ENCODE data around the gene GPRC5A. TPM values are rescaled to one million over a fixed set of nuclear protein-coding genes. Genes with fewer than 3 reads are reported as not detected.
A peak's percentile ranks its signal among the peaks of the same experiment; 100 is the strongest.

The GPRC5A gene
- total RNA-seq, 1 donor from 2014 or later = 9.3 TPM

GRCh38 chr12:12927211-12928079 is 36.1 kb downstream of the GPRC5A start:
- DNase-seq (ENCODE audit: low spot score) (no peak), ATAC-seq (peak; percentile 36)
- intact Hi-C loops (cut with DNase I) = no loop called here

GRCh38 chr12:12929696-12930095 is 38.3 kb downstream of the GPRC5A start:
- ATAC-seq = no peak
- DNase-seq (ENCODE audit: low spot score) = no peak
- intact Hi-C loops (cut with DNase I) = no loop called here

- DNase-seq (ENCODE audit: low spot score) (no peak), ATAC-seq (no peak)
- intact Hi-C loops (cut with DNase I) = no loop called here
Measured at GRCh38 chr12:12930633-12931219, 39.4 kb downstream of the GPRC5A start.

DNA sequence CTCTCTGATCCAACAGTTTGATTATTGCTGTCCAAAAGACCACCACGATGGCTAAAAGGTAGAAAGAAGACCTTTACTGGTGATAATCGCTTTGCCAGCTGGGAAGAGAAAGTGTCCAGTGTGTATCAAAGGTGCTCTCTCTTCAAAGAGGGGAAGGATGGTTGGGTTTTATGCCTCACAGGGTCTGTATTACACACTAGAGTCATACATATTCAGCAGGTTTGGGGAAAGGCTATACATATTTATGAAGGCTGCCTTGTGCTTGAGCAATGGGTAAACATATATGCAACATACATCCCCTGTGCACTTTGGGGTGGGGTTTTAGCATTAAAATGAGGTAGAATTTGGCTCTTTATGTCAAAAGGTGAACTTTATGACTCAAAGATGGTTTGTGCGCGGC is 42.4 kb downstream of the GPRC5A start:
- intact Hi-C loops (cut with DNase I) = no loop called here
- ATAC-seq (no peak), DNase-seq (ENCODE audit: low spot score) (no peak)

DNA sequence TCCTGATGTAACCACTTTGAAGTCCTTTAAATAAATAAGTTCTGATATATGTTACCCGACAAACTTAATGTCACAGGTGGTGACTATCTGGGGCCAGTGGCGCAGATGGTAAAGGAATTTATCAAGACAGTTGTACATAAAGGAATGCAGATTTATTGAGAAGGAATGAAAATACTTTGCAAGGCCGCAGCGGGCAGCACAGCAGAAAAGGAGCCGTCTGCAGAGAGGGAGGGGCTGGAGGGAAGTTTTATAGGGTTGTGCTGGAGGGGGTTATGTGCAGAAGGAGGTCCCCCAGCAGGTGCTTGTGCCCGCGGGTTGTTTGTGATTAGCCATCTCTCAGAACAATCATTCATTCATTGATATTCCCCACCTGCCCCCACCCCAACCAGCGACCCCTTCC is 43.2 kb downstream of the GPRC5A start:
- ATAC-seq (no peak), DNase-seq (ENCODE audit: low spot score) (no peak)
- intact Hi-C loops (cut with DNase I) = no loop called here

DNA sequence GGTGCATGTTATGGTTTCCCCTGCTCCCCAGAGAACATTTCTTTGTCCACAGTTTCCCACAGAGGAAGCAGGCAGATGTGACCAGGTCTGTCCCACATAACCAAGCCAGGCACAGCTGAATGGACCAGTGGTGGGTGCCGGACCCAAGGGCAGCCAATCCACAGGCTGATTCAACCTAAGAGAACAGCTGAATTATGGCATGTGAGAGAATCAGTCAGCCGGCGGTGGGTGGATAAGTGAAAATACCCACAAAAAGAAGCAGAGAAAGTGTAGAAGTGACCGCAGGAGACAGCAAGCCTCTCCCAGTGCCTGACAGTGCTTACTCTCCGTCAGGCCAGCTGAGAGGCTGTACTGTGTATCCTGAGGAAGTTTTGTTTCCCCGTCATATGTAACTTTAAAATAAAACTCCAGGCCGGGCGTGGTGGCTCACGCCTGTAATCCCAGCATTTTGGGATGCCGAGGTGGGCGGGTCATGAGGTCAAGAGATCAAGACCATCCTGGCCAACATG is 45.7 kb downstream of the GPRC5A start:
- ATAC-seq = no peak
- DNase-seq (ENCODE audit: low spot score) = no peak
- intact Hi-C loops (cut with DNase I) = no loop called here

GRCh38 chr12:12938541-12938940 is 47.2 kb downstream of the GPRC5A start:
- intact Hi-C loops (cut with DNase I) = no loop called here
- no peak for ATAC-seq
- DNase-seq (ENCODE audit: low spot score) = no peak

- DNase-seq (ENCODE audit: low spot score) (no peak), ATAC-seq (no peak)
- intact Hi-C loops (cut with DNase I) = no loop called here
Measured at GRCh38 chr12:12939888-12940287, 48.5 kb downstream of the GPRC5A start.

GRCh38 chr12:12941450-12942350 is 50.3 kb downstream of the GPRC5A start:
- ATAC-seq = no peak
- no peak for DNase-seq (ENCODE audit: low spot score)
- intact Hi-C loops (cut with DNase I) = no loop called here

GRCh38 chr12:12943586-12944260 is 52.4 kb downstream of the GPRC5A start:
- ATAC-seq (peak; percentile 87), DNase-seq (ENCODE audit: low spot score) (no peak)
- intact Hi-C loops (cut with DNase I) = no loop called here

- intact Hi-C loops (cut with DNase I) = no loop called here
- DNase-seq (ENCODE audit: low spot score) = no peak
- ATAC-seq = no peak
Measured at GRCh38 chr12:12945591-12945990, 54.2 kb downstream of the GPRC5A start.

- intact Hi-C loops (cut with DNase I) = no loop called here
- DNase-seq (ENCODE audit: low spot score) (no peak), ATAC-seq (peak; percentile 56)
Measured at GRCh38 chr12:12946686-12947355, 55.5 kb downstream of the GPRC5A start.

- DNase-seq (ENCODE audit: low spot score) = no peak
- intact Hi-C loops (cut with DNase I) = no loop called here
- ATAC-seq = no peak
Measured at GRCh38 chr12:12947902-12948301, 56.5 kb downstream of the GPRC5A start.

DNA sequence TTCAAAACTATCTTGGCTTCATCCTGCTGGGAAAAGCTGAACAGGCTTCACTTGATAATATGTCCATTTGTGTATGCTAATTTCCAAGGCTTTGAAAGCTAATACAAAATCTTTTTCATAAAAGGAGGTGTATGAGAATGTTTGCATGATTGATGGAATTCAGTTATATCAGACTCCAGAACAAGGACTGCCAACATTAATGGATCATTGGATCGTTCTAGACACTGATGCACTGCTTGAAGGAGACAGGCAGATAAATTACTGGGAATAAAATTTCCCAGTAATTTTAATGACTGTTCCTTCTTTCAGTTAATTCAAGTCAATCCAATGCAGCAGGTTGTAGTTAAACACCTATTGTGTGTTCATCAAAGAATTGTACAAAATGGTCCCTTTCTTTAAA is 60.1 kb downstream of the GPRC5A start:
- DNase-seq (ENCODE audit: low spot score) (no peak), ATAC-seq (no peak)
- intact Hi-C loops (cut with DNase I) = no loop called here

- DNase-seq (ENCODE audit: low spot score) (no peak), ATAC-seq (no peak)
- intact Hi-C loops (cut with DNase I) = no loop called here
Measured at GRCh38 chr12:12952036-12952435, 60.7 kb downstream of the GPRC5A start, which contains the start of gene GPRC5D. Gene GPRC5D, minus strand, starts transcription at chr12:12952170. Its CDS starts 1,786 bp downstream, at chr12:12950384.

DNA sequence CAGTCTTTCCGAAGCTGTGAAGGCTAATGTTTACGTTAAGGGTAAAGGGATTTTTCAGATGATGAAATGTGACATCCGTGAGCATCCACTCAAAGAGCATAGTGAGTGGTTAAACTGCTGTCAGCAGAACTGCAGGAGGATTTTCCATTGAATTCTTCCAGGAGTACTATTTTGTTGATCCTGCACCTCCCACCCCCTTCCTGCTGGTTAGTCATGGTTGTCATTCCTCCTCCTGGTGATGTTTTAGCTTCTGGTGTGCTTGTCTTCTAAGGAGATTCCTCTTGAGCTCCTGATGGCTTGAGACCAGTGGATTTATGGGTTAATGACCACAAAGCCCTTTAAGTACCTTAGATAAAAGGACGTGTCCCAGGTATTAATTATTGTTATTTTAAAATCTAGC is 63.0 kb downstream of the GPRC5A start:
- ATAC-seq (no peak), DNase-seq (ENCODE audit: low spot score) (no peak)
- intact Hi-C loops (cut with DNase I) = no loop called here

DNA sequence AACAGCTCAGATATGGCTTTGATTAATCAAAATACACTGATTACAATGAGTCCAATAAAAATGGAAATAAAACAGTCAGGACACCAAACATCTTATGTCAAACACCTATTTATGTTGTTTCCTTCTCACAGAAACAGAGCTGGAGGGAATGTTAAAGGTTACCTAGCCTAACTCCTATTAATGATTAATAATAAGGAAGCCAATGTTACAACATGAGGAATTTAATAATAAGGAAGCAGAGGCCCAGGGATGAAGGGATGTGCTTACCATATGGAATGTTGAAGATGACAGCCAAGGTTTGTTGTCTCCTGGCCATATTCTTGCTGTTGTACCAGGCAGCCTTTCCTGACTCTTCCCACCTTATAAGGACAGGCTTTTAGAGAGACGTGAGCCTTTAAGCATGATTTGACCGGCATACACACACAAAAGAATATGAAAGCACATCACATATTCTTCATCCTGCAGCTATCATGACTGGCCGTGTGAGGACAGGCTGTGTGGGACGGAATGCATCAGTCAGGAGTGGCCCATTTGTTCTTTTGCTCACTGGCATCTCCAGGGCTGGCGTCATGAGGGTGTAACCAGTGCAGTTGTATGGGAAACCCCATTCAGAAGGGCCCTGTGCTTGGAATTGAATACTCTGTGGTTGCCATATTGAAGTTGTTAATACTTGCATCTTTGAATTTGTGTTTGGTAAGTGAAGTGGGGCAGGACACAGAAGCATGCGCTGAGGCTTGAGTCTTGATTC is 63.7 kb downstream of the GPRC5A start:
- ATAC-seq (no peak), DNase-seq (ENCODE audit: low spot score) (no peak)
- intact Hi-C loops (cut with DNase I) = no loop called here

DNA sequence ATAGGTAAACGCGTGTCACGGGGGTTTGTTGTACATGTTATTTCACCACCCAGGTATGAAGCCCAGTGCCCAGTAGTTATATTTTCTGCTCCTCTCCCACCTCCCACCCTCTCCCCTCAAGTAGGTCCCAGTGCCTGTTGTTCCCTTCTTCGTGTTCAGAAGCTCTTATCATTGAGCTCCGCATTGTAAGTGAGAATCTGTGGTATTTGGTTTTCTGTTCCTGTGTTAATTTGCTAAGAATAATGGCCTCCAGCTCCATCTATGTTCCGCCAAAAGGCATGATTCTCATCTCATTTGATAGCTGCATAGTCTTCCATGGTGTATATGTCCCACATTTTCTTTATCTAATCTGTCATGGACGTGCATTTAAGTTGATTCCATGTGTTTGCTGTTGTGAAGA is 67.5 kb downstream of the GPRC5A start:
- intact Hi-C loops (cut with DNase I) = no loop called here
- ATAC-seq (no peak), DNase-seq (ENCODE audit: low spot score) (no peak)
